HG03175 (cell line): Measurements from ENCODE around the gene GRAMD1B.
A peak's percentile ranks its signal among the peaks of the same experiment; 100 is the strongest.

ENCODE experiments used
- ATAC-seq: cut with Tn5 transposase; IDR thresholded peaks from one replicate; pipeline ENCODE4 v1.9.1; 2021; ENCODE audit warnings: mild to moderate bottlenecking, moderate library complexity; ENCODE audit not compliant: unreplicated experiment

The GRAMD1B gene

DNA sequence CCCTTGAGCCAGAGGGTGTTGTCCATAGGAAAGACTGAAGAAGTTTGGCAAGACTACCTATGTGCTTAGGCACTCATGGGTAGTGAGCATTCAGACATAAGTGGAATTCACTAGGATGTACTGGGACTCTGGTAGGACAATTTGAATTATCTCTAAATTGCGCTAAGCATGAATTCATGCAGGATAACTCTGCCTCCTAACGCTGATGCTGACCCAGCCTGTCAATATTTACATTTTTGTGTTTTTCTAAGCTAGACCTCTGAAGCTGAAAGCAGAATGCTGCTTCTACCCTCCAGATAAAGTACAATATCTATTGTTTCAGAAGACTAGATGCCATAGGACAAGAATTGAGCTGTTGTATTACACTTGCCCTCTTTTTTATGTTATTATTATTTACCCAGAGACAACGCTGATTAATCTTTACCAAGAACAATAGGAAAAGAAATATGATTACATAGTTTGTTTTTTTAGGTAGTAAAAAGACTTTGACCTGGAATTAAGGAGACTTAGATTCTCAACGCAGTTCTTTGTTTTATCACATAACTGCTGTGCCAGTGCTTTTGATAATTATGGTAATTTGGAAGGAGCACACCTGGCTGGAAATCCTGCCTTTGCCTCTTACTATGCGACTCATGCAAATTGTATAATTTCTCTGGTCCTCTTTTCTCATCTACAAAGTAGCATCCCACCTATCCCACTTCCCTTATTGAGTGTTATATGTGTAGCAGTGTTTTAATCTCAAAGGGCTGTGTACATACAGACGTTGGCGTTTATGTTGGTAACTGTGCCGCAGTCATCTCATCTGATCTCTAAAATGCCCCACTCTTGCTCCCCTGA is 21.2 kb upstream of the GRAMD1B start:
- ATAC-seq = no peak

DNA sequence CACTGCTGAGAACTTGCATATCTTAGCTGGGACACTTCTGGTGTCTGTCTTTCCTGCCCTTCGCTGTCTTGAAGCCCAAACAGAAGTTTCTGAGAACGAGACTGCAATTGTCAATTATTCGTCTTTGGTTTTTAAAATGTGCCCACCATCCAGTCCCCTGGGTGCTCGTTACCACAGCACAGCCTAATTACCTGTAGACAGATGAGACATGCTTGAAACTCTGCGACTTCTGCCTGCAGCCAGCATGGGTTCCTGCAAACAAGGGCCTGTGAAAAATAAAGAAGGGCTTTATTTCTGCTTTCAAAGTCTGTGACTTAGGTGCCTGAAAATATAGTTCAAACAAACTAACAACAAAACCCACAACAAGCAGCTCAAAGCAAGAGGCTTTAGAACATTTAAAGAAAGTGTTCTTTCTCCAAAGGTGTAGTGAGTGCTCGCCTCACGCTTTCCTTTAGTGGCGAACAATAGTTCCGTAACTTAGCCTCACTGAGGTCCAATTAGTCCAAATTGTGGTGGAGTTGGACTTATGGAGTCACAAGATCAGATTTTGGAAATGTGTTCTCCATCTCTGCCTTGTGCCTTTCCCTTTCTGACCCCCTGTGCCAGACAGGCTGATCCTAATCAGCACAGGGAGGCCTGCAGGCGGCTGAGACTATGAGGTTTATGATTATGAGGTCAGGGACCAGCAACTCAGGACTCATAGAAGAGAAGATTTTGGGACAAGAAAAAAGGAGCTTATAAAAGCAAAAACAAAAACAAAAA is 20.4 kb upstream of the GRAMD1B start:
- ATAC-seq = no peak

GRCh38 chr11:123410218-123410549 is 19.9 kb upstream of the GRAMD1B start:
- ATAC-seq = no peak

GRCh38 chr11:123413636-123414035 is 16.4 kb upstream of the GRAMD1B start:
- ATAC-seq = no peak

GRCh38 chr11:123416566-123416965 is 13.5 kb upstream of the GRAMD1B start:
- ATAC-seq = no peak

- no peak for ATAC-seq
Measured at GRCh38 chr11:123418351-123419114, 11.5 kb upstream of the GRAMD1B start.

DNA sequence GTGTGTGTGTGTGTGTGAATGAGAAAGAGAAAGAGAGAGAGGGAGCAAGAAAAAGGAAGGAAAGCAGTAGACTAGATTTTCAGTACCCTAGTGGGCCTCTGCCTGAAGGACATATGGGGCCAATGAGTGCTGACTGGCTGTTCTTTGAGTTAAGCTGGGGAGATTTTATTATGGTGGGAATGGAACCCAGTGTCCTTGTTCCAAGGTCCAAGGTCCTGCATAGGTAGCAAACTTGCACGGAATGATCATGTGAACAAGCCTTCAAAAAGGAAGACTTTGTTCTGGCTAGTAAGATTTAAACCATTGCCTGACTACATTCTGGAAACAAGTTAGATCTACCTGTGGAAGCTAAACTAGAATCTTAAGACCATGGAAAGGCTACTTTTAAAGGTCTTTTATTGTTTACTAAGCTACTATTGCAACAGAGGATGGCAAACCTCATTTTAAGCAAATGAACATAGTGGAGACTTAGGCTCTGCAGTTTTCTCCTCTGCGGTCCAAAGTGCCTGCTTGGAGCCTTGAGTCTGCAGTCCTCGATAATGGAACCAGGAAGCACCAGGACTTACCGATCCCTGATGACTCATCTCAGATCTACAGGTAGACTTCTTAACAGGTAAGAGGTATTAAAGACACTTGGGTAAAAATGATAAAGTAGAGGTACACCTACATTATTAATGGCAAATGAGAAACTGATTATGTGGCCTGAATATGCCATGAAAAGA is 10.2 kb upstream of the GRAMD1B start:
- ATAC-seq = no peak

GRCh38 chr11:123421589-123421988 is 8.5 kb upstream of the GRAMD1B start:
- no peak for ATAC-seq

- ATAC-seq = no peak
Measured at GRCh38 chr11:123425367-123425766, 4.7 kb upstream of the GRAMD1B start.

- no peak for ATAC-seq
Measured at GRCh38 chr11:123426789-123427188, 3.3 kb upstream of the GRAMD1B start.

DNA sequence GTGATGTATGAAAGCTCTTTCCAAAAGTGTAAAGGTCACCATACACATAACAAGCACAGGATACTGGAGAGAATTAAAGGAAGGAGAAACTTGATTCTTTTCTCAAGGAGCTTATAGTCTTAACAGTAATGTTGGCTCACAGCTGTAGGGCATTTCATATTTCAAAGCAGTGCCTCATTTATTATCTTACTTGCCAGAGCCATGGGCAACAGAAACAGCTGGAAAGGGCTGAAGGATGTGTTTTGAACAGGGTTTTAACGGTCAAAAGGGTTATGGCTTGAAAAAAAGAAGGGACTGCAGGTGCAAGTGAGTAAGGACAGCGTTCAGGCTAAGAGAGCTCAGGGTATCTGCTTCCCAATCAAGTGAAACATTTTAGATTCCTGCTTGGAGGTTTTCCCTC is 2.7 kb upstream of the GRAMD1B start:
- no peak for ATAC-seq

GRCh38 chr11:123428116-123428715 is 1.9 kb upstream of the GRAMD1B start:
- no peak for ATAC-seq

GRCh38 chr11:123429336-123429735 is 733 bp upstream of the GRAMD1B start:
- ATAC-seq = no peak

DNA sequence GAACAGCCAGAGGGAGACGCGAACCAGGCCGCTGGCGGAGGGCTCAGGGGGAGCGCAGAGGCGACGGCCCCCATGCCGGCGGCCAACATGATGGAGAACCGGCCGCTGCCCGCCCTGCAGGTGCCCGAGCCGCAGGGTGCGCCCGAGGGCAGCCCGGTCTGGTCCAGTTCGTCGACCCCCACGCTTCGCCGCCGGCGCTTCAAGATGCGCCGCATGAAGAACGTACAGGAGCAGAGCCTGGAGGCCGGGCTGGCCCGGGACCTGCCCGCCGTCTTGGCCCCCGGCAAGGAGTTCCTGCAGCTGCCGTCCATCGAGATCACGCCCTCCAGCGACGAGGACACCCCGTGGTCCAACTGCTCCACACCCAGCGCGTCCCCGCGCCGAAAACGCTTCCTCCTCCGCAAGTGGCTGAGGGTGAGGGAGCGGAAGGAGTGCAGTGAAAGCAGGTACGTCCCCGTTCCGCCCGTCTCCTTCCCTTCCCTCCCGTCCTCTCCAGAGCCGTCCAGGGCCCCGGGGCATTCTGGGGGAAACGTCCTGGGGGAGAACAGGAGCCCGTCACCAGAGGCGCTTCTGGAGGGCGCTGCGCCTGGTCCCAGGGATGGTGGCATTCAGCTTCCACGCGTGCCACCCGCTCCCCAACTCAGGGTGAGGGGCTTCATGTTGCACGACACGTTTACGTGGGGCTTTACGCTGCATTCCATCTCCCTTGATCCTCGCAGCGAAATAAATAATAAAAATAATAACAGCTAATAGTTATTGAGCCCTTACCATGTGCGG is 840 bp downstream of the GRAMD1B start:
- ATAC-seq = peak; percentile 50

GRCh38 chr11:123431619-123432018 is 1.6 kb downstream of the GRAMD1B start:
- no peak for ATAC-seq

DNA sequence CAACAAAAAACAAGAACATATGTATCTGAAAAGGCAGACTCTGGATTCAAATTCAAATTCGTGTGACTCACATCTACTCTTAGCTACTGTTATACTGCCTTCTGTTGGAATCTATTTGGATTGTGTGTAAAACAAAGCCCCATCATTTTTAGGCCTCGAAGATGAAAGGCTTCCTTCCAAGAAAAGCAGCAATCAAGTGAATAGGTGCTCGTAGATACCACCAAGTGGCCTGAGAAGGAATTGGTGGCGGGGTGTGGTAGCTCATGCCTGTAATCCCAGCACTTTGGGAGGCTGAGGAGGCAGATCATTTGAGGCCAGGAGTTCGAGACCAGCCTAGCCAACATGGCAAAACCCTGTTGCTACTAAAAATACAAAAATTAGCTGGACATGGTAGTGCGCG is 4.2 kb downstream of the GRAMD1B start:
- ATAC-seq = no peak

GRCh38 chr11:123434911-123435310 is 4.8 kb downstream of the GRAMD1B start:
- ATAC-seq = no peak

- ATAC-seq = no peak
Measured at GRCh38 chr11:123437236-123437979, 7.3 kb downstream of the GRAMD1B start.

GRCh38 chr11:123438131-123438627 is 8.1 kb downstream of the GRAMD1B start:
- no peak for ATAC-seq
